GM12801 (cell line): ENCODE results near the gene DOCK6.

Source experiments
- CTCF ChIP-seq: IDR thresholded peaks from one replicate; pipeline ENCODE4 v1.5.1; 2011; ENCODE audit warnings: control low read depth; ENCODE audit not compliant: insufficient read length; ENCODE audit errors: extremely low read depth

DOCK6 gene

GRCh38 chr19:11261431-11261970 lies 823 bp downstream of the DOCK6 start:
- no peak for TF ChIP-seq CTCF

- TF ChIP-seq CTCF: no peak
Observed at GRCh38 chr19:11260996-11261395, 1.3 kb downstream of the DOCK6 start.

- no peak for TF ChIP-seq CTCF
Observed at GRCh38 chr19:11257846-11258380, 4.4 kb downstream of the DOCK6 start.

GRCh38 chr19:11256189-11256588 lies 6.1 kb downstream of the DOCK6 start:
- TF ChIP-seq CTCF: no peak

GRCh38 chr19:11254666-11255065 lies 7.7 kb downstream of the DOCK6 start:
- no peak for TF ChIP-seq CTCF

- TF ChIP-seq CTCF: no peak
Observed at GRCh38 chr19:11252665-11253355, 9.5 kb downstream of the DOCK6 start.

GRCh38 chr19:11251650-11252314 lies 10.5 kb downstream of the DOCK6 start:
- TF ChIP-seq CTCF: no peak
